Measurements from ENCODE around the gene NR1D2. TPM values are rescaled to one million over a fixed set of nuclear protein-coding genes. Genes with fewer than 3 reads are reported as not detected.

Gene NR1D2
- total and polyA plus RNA-seq, 2 of the 13 experiments (the other 11 are each of a cell fraction or from before 2014, with no cell fraction given) = 5.3 to 8.1 TPM

GRCh38 chr3:23919628-23920027 is 25.5 kb upstream of the NR1D2 start:
- intact Hi-C loops (cut with micrococcal nuclease; ENCODE audit: unreplicated experiment) = no loop called here
- Histone ChIP-seq H3K27ac (ENCODE audit: extremely low read length, insufficient read depth, low read length) (no peak overlapping the region), H3K9ac (ENCODE audit: insufficient read depth, low read depth, low read length) (no peak overlapping the region), H3K4me1 (ENCODE audit: insufficient read depth, low read length) (peaks cover 42% of the 10 kb centered on the region), H3K79me2 (ENCODE audit: insufficient read depth, low read length) (peaks cover 39% of the 10 kb centered on the region), H3K4me2 (ENCODE audit: low read depth, low read length) (peak overlapping the region; percentile 18; the same call in 1 of the 2 replicates), H4K20me1 (ENCODE audit: insufficient read depth, low read length) (peaks cover 27% of the 10 kb centered on the region), H2AFZ (ENCODE audit: low read length) (no peak overlapping the region), H3K4me3 (replicated peaks in 1 of 3; ENCODE audit: insufficient read depth in 1 of 3, low read depth in 2 of 3, low read length in 3 of 3) (no peak overlapping the region), H3K27me3 (ENCODE audit: control insufficient read depth in 1 of 2, insufficient read depth in 2 of 2, low read length in 2 of 2) (no peaks in the 10 kb centered on the region; a peak in 1 of 5 replicates), H3K36me3 (replicated peaks in 1 of 2; ENCODE audit: control insufficient read depth in 1 of 2, insufficient read depth in 2 of 2, low read length in 2 of 2) (peaks cover 4 to 9% of the 10 kb centered on the region in 2 experiments; a peak in 4 of 5 replicates), H3K9me3 (ENCODE audit: low read length) (no peaks in the 10 kb centered on the region)
- FAIRE-seq (no peak), ATAC-seq (no peak), DNase-seq (ENCODE audit: low spot score) (no peak)
- BruUV-seq (replicated peaks) = no TSS peak
- POLR2A ChIA-PET = interaction anchor here (3.6 to 3.8 kb wide), 2 partner anchors 7 to 27 kb away, joined by 43 to 72 read pairs; no protein-coding TSS in a partner anchor
- TF ChIP-seq ZNF770 (CRISPR knock-in tag; IDR thresholded peaks at IDR 0.05) (no peak), NFE2 (CRISPR knock-in tag; IDR thresholded peaks at IDR 0.05) (no peak), ZBTB1 (CRISPR knock-in tag; IDR thresholded peaks at IDR 0.05; ENCODE audit: borderline replicate concordance) (no peak), ZNF652 (CRISPR knock-in tag; IDR thresholded peaks at IDR 0.05; ENCODE audit: borderline replicate concordance, low read depth) (no peak), CHD4 (IDR thresholded peaks at IDR 0.05; ENCODE audit: borderline replicate concordance, low read length) (no peak), ZNF713 (CRISPR knock-in tag; IDR thresholded peaks at IDR 0.05) (no peak), KAT8 (CRISPR knock-in tag; IDR thresholded peaks at IDR 0.05) (no peak), ZNF207 (IDR thresholded peaks at IDR 0.05; ENCODE audit: borderline replicate concordance) (no peak), MTF2 (CRISPR knock-in tag; IDR thresholded peaks at IDR 0.05; ENCODE audit: borderline replicate concordance) (no peak)
- WGBS (ENCODE audit: low lambda C conversion rate) = 100% methylated on average over 2 of the region's 2 CpGs
- CTCF ChIA-PET (ENCODE audit: low intra/inter-chr PET ratio, low total read pairs) = no interaction called here
- in situ Hi-C loops (cut with HindIII; ENCODE audit: extremely low pct_ligation_motif_present, low pct_unique_long_range_greater_than_20kb) = no loop called here

Measured in HepG2 (cell line).